Renal pelvis (tissue), 4 donors: ENCODE data around the gene HK1. TPM values are rescaled to one million over a fixed set of nuclear protein-coding genes. Genes with fewer than 3 reads are reported as not detected.

ENCODE experiments used
- DNase-seq: peaks from one replicate; pipeline ENCODE4 v3.0.0-alpha.2; 2013
- polyA plus RNA-seq, 3 donors: library from polyadenylated mRNA; unstranded; fragments of 120-200 nt; gene quantifications; one replicate each; pipeline ENCODE4 v1.2.1, GENCODE V29; 2013; ENCODE audit not compliant: insufficient read length in 3 of 3

Gene HK1
- polyA plus RNA-seq, 3 donors: 48.5 to 56.6 (median 51.2) TPM

DNA sequence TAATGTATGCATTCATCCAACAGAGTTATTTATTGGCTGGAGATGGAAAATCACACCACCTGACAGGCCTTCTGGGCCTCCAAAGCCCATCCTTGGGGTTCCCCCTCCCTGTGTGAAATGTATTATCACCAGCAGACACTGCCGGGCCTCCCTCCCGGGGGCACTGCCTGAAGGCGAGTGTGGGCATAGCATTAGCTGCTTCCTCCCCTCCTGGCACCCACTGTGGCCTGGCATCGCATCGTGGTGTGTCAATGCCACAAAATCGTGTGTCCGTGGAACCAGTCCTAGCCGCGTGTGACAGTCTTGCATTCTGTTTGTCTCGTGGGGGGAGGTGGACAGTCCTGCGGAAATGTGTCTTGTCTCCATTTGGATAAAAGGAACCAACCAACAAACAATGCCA is 123.1 kb downstream of the HK1 start:
- no peak for DNase-seq

DNA sequence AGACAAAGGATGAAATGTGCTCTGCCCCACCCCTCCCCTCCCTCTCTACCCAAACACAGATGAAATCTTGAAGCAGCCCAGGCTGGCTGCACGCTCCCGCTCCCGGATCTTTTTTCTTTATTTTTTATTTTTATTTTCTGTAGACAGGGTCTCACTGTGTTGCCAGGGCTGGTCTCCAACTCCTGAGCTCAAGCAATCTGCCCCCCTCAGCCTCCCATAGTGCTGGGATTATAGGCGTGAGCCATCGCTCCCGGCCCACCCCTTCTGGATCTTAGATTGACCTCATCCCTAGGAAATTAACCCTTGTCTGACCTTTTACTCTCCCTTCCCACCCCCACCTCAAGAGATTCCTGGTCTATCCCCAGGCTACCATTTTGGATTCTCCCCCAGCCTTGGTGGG is 124.1 kb downstream of the HK1 start:
- DNase-seq: no peak

DNA sequence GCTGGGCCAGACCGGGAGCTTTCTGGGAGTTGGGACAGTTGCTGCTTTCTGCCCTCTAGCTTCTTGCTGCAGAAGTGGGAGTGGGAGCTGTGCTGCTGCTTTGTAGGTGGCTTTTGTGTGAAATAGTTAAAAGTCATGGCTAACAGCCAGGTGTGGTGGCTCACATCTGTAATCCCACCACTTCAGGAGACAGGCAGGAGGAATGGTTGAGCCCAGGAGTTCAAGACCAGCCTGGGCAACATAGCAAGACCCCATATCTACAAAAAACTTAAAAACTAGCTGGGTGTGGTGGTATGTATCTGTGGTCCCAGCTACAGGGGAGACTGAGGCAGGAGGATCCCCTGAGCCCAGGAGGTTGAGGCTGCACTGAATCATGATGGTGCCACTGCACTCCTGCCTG is 124.8 kb downstream of the HK1 start:
- DNase-seq: no peak

DNA sequence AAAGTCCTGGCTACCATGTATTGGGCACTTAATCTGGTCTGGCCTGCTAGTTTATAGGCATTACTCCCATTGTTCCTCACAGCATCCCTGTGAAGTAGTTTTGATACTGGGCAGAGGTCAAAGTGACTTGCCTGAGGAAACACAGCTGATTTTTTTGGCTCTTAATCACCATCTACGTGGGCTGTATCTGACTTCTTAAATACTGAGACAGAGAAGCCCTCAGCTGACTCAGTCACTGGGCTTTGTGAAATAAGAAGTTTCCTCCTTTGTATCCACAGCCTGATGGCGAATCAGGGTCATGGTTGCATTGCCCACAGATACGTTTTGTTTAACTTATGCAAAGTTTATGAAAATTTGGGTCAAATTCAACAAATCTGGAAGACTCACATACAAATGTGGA is 125.2 kb downstream of the HK1 start:
- DNase-seq: no peak

DNA sequence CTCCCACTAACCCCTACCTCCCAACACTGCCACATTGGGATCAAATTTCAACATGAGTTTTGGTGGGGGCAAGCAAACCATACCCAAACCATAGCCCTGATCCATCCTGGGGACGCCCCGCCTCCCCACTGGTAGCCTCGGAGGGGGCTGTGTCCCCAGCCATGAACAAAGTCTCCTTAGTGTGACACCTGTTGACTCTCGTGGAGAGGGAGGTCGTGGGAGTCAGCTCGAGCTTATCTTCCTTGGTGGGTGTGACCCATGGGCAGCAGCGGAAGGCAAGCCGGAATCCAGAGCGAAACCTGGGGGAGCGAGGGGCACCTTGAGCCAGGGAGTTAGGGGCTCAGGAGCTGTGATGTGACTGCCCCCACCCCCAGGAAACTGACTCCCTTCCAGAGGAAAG is 126.5 kb downstream of the HK1 start:
- no peak for DNase-seq

DNA sequence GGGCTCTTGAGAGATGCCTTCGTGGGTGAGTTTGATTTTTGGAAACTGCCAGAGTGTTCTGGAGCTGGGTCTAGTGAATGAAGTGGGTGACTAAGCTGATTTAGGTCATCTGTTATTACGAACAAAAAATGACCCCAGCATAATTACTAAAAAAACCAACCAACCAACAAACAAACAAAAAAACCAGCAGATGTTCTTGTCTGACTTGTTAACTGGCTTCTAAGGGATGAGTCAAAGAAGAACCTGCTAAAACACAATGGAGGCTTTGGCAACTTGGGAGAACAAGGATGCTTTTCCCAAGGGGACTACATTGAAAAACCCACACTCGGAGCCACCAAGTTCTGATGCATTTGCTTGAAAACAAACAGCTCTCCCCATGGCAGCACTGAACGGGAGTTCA is 126.9 kb downstream of the HK1 start:
- DNase-seq: no peak

DNA sequence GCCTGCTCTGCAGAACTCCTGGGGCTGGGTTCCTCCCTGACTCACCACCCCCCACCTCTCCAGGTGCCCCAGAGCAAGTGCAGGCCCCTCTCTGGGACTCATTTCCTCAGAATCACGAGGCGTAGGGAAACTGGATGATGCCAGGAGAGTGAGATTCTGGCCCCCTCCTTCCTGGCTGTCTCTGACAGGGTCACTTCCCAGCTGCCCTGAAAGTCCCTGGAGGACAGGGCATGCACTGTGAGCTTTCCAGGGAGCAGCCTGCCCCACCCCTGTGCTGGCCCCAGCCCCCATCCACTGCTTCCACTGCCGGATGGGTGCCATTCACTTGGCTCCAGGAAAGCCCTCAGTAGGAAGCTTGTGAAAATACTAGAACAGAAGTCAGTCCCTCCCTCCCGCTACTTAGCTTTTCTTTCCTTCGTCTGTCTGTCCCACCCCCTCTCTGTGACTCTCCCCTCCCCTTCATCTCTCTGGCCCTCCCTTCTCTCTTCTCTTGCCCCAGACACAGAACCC is 128.1 kb downstream of the HK1 start:
- DNase-seq: no peak

DNA sequence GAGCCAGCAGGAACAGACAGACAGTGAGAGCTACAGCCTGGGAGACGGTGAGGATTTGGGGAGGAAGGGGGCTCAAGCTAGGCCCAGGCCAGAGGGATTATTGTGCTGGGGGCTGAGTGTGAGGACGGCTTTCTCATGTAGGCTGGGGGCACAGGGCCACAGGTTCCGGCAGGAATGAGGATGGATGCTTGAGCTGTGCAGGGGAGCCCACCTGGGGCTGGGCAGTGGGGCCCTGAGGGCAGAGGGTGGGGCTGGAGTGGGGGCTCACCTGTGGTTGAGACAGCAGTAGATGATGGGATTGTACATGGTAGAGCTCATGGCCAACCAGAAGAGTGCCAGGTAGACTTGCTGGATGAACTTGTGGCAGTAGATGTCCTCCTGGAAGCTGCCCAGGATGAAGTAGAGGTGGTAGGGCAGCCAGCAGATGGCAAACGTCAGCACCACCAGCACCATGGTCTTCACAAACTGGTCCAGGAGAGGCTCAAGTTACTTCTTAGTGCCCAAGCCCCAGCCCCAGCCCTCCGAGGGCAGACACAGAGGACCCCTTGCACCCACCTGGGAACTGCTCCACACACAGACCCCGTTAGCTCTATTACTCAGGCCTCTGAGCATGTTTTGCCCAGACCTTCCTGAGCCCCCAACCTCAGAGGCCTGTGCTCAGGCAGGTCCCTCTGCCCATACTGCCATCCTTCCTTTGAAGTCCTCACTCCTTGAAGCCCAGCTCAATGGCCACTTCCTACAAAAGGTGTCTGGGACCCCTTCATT is 128.7 kb downstream of the HK1 start:
- DNase-seq: no peak

DNA sequence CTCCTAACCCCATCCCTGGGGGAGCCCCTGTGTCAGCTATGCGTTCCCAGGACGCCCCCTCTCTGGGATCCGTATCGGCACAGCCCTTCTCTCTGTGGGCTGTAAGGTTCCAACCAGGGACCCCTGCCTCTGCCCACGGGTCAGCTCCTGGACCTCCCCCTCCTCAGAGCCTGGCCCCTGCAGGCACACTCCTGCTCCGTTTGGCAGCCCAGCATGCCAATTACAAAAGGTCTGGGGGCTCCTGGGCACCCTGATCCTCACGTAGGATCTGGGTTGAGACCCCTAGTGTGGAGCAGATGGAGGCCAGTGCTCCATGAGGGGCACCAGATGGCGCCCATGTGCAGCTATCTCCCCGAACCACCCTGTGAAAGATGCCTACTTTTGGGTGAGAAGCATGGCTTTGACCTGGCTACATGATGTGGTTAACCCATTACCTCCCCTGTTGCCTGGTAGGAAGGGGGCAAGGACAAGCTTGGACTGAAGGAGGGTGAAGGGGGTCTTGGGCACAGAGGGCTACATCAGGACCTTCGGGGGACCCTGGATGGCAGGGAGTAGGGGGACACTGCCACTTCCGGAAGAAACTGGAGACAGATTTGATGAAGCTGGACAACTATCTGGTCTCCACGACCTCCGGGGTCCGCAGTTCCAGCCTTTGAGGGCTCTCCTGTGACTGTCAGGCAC is 129.5 kb downstream of the HK1 start:
- no peak for DNase-seq

DNA sequence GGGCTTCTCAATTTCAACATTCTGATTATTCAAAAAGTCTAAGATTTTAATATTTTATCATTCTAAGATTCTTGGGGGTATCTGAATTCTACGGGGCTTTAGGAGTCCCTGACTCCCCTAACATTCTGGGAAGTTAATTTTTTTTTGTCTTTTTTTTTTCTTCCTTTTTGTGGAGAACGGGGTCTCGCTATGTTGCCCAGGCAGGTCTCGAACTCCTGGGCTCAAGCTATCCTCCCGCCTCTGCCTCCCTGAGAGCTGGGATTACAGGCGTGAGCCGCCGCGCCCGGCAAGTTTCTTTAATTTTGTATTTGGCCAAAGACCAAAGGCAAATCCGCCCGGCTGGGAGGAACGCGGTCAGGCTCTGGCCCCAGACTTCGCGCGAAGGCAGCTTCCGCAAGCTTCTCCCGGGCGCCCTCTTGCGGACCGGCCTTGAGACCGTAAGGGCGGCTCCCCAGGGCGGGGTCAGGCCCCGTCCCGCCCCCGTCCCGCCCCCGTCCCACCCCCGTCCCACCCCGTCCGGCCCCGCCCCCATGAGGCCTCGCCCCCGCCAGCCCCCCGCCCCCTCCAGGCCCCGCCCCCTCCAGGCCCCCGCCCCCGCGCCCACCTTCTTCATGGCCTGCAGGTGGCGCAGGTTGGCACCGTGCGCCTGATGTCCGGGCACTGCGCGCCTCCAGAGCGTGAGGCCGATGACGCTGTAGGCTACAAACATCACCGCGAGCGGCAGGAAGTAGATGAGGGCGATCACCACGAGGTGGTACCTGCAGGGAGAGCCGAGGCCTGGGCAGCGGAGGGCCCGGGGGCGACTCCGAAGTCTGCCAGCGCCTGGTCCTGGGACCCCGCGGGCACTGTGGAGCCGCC is 130.3 kb downstream of the HK1 start:
- DNase-seq: peak; percentile 90

DNA sequence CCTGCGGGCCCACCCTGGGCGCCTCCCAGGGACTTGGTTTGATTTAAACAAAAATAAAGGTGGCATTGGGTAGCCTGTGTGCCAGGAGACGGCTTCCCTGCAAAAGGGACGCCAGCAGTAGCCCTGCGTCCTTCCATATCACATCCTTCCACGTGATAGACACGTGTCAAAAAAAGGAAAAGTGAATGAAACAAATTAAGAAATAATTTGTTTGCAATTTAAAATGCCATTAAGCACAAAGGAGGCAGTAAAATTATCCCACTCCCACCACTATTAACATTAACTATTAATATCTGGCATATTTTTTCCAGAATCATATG is 130.8 kb downstream of the HK1 start:
- DNase-seq: no peak

DNA sequence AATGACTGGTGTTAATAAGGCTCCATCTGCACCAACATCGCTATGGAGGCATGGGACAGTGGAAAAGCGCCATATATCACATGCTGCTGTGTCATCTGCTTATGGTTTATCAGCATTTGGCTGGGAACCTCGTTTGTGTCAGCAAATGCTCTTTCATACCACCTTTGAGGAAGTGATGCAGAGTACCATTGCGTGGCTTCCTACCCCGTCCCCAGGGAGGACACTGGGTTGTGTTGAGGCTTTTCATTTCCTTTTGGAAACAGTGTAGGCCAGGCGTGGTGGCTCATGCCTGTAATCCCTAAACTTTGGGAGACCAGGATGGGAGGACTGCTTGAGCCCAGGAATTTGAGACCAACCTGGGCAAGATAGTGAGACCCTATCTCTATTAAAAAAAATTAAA is 131.7 kb downstream of the HK1 start:
- DNase-seq: no peak

DNA sequence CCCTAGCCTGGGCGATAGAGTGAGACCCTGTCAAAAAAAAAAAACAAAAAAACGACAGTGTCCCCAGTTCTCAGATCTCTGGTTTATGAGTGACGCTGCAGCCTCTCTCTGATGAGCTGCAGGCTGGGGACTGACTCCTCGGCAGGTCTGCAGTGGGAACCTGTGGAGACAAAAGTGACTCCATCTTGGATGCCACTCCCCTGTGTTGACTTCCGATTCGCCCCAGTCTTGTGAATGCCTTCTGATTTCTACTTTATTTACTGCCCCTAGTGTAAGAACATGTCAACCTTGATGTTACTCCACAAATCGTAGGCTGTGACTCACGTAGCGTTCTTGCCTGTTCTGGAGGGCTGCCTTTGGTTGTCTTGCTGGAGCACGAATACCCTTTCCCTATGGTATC is 132.2 kb downstream of the HK1 start:
- no peak for DNase-seq

DNA sequence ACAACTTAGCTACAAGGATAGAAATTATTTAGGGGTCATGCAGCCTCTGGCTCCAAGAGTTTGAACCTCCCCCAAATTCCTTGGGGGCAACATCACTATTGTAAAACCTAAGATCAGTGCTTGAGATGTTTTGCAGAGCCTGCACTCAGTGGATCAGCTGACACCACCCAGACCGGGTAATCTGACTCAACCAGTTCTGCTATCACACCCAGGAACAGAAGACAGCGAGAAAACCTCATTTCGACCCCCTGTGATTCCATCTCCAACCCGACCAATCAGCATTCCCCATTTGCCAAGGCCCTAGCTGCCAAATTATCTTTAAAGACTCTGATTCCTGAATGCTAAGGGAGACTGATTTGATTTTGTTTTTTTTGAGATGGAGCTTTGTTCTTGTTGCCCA is 133.2 kb downstream of the HK1 start:
- no peak for DNase-seq

DNA sequence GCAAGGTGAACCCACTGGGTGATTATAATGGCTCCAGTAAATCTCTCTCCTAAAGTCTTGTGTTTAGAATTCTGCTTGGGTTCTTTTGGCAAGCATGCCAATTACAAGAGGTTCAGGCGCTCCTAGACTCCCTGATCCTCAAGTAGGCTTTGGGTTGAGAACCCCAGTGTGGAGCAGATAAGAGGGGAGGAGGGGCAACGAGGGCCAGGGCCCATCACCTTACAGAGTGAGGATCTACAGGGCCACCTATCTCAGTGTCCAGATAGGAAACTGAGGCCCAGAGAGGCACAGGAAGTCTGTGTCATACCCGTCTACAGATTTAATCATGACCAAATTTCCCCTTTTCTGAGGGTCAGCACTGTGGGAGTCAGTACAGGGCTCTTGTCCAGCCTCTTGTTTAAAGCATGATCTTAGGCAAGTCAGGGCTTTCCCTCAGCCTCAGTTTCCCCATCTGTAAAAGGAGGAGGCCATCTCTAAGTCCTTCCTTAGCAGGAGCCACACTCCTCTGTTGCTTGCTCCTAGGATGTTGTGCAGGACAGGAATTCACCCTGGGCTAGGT is 134.0 kb downstream of the HK1 start:
- no peak for DNase-seq

DNA sequence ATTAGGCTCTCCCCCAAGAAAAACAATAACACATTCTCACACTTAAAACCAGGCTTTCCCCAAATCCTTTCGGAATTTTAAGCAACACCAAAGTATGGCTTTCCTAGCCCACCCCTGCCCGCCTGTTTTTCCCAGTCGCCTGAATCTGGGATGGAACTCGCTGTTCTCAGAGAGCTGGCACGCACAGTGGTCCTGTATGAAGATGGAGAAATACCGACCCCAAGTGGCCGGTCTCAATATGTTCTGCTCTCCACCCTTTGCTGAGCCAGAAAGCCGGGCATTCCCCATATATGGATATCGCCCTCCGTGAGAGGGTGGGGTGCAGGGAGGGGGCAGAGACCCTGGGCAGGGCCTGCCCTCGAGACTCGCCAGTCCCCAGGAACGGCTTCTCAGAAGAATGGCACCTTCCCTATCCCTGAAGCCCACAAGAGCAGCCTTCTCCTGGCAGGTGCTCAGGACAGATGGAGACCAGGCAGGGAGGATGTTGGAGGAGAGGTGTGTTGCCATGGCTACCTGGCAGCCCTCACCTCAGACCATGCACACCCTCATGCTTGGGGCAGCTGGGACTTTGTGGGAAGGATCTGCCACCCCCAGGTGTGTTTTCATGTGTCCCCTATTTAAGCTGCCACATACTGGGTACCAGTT is 135.0 kb downstream of the HK1 start:
- DNase-seq: no peak

DNA sequence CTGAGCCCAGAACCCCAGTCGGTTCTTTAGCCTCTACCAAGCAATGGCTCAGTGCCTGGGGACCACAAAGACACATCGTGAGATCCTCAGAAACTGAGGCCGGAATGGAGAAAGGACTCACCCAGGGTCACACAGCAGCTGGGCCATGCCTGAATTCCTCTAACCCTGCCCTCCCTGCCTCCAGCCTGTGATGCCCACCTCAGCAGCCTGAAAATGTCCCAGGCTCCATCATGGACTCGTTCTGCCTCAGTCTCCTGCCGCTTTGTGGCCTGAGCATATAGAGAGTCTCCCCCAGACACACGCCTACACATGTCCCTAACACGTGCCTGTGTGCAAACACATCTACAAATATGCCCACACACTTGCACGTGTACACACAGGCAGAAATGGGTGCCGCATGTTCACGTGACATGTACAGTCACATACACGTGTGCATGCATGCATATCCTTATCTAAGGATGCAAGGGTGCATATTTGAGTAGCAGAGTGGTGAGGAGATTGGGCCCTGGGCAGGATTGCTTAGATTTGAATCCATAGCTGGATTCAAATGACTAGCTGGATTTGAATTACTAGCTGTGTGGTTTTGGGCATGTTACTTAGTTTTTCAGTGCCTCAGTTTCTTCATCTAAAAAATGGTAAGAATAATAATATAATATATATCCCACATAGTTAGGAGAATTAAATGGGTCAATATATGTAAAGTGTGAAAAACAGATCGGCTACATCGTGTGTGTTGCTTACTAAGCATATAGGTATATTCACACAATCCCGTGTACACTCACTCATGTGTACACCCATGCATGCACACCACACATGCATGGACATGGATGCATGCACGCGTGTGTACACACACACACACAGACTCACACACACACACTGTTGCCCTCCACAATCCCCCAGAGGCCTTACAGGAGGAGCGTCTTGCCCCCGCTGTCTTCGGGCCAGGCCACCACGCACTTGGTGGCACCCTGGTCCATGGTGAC is 136.0 kb downstream of the HK1 start:
- no peak for DNase-seq

DNA sequence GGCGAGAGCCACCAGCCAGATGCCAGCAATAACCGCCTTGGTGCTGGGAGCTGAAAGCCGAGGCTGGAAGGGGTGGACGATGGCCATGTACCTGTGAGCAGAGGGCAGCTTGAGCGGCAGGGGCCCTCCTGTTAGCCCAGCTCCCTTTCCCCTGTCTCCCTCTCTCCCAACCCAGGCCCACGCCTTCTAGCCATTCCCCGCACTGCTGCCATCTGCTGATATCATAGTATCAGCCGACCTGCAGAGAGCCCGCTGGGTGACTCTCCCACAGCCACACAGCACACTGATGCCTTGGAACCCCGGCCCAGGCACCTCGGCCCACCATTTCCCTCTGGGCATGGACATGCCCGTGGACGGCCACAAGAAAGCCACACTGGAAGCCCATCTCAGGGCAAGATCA is 136.8 kb downstream of the HK1 start:
- DNase-seq: no peak

DNA sequence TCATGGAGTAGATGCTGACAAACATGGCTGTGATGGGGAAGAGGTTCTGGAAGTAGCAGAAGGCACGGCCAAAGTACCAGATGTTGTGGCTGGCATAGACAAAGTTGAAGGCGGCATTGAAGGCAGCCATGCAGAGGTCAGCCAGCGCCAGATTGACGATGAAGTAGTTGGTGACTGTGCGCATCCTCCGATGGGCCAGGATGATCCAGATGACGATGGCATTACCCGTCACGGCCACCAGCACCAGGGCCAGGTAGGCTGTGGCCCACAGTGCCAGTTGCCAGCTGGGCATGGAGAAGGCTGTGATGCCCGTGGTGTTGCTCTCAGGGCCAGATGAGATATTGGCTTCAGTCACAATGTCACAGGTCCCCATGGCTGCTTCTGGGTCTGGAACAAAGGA is 137.7 kb downstream of the HK1 start:
- DNase-seq: no peak

DNA sequence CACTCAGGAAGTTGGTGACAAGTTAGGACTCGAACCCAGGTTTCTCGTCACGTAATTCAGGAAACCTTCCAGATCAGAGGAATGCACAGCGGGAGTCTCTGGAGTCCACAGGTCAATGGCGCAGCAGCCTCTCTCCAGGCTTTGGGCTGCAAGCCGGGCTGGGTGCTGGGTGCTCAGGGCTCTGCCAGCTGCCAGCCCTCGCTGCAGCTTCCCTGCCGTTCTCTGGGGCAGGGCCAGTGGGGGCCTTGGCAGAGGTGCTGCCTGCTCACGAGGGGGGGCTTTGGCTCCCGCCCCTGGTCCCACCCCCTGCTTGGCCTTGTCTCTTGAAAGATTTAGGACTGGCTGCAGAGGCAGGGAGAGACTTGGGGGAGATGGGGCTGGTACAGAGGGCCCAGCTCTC is 138.4 kb downstream of the HK1 start, which contains the start of gene TACR2:
TACR2 (minus strand) TSS at position 224 of the 400 bp plus-strand sequence. CDS start 595 bp downstream, outside the sequence.
- no peak for DNase-seq

DNA sequence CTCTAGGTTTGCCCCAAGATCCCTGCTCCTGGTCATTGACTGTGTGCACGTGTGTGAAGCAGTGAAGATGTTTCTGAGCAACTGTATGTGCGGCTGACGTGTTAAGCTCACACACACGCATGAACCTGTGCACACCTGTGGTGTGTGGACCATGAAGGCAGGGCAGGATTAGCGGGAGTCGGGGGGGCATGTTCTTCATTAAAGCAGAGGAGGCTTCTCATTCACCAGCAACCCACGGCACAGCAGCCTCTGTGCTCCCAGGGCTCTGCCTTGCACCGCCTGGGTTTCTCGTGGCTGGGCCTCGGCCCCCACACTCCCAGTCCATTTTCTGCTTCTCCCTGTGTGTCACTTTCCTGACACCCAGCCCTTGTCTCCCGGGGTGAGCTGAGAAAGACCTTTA is 139.2 kb downstream of the HK1 start:
- DNase-seq: no peak
